Measurements from ENCODE around the gene BAZ2A.
A peak's percentile ranks its signal among the peaks of the same experiment; 100 is the strongest.

Gene BAZ2A

DNA sequence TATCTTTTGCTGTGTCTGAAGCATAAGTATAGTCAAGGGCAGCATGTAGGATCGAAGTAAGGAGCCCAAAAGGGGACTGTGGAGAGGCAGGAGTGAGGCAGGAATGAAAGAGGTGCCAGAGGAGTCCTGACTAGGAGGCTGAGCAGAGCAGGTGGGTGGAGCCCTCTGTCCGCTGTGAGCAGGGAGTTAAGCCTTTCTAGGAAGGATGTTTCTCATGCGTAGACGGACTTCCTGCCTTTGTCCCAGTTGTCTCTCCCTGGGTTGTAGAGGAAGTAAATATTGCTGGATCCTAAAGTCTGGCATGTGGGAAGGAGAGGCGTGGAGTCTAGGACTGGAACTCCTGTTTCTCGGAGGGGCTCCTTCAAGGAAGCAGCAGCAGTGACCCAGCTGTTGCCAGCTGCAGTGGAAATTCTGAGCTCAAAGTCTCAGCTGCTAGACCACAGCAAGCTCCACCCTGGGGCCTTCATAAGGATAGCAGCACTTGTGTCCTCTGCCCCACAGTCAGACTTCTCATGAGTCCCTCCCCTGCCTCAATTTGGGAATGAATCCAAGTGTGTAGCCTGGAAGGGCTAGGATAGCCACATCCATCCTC, 64.5 kb downstream of the BAZ2A start:
- peak; percentile 10 for DNase-seq (ENCODE audit: low read depth)
- H3K4me3 ChIP-seq (ENCODE audit: low read length): no peak overlapping the region
- TF ChIP-seq, protein P1, sequence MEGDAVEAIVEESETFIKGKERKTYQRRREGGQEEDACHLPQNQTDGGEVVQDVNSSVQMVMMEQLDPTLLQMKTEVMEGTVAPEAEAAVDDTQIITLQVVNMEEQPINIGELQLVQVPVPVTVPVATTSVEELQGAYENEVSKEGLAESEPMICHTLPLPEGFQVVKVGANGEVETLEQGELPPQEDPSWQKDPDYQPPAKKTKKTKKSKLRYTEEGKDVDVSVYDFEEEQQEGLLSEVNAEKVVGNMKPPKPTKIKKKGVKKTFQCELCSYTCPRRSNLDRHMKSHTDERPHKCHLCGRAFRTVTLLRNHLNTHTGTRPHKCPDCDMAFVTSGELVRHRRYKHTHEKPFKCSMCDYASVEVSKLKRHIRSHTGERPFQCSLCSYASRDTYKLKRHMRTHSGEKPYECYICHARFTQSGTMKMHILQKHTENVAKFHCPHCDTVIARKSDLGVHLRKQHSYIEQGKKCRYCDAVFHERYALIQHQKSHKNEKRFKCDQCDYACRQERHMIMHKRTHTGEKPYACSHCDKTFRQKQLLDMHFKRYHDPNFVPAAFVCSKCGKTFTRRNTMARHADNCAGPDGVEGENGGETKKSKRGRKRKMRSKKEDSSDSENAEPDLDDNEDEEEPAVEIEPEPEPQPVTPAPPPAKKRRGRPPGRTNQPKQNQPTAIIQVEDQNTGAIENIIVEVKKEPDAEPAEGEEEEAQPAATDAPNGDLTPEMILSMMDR (conservative IDR thresholded peaks at IDR 0.05; ENCODE audit: low read depth, low read length): no peak

DNA sequence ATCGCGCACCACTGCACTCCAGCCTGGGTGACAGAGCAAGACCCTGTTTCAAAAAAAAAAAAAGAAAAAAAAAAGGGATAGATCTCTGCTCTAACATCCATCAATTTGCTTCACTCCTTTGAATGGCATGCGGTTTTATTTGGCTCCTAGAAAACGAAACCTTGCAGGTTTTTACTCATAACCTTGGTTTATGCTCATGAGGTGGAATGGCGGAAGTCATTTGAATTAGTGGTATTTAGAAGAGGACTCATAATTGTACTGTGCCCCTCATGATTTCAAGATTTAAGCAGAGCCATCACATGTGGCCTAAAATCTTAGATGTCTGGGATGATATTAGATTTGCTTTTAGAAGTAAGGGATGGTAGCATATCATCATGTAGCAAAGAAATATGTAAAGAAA, 79.1 kb downstream of the BAZ2A start:
- DNase-seq (ENCODE audit: low read depth): no peak
- H3K4me3 ChIP-seq (ENCODE audit: low read length): no peak overlapping the region
- TF ChIP-seq, protein P1 (conservative IDR thresholded peaks at IDR 0.05; ENCODE audit: low read depth, low read length): no peak

DNA sequence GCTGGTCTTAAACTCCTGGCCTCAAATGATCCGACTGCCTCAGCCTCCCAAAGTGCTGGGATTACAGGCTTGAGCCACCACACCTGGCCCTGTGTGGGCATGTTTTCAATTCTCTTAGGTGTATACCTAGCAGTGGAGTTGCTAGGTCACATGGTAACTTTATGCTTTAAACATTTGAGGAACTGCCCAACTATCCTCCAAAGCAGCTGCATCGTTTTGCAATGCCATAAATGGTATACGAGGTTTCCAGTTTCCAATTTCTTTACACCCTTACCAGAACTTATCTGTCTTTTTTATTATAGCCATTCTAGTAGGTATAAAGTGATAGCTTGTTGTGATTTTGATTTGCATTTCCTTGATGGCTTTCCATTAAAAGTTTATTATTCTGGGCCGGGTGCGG, 83.4 kb downstream of the BAZ2A start:
- H3K4me3 ChIP-seq (ENCODE audit: low read length): no peak overlapping the region
- no peak for DNase-seq (ENCODE audit: low read depth)
- TF ChIP-seq, protein P1 (conservative IDR thresholded peaks at IDR 0.05; ENCODE audit: low read depth, low read length): no peak
